B cell (primary cell): ENCODE measurements around the gene MGAT4C.

ENCODE experiments used
- CTCF ChIP-seq: fragments of 200-600 bp; IDR thresholded peaks from one replicate; pipeline ENCODE4 v1.8.0; 2022; ENCODE audit warnings: antibody characterized with exemption, mild to moderate bottlenecking
- EZH2 ChIP-seq: IDR thresholded peaks from 2 replicates; pipeline ENCODE4 v1.6.1; 2012; ENCODE audit warnings: borderline replicate concordance, low read depth, mild to moderate bottlenecking, moderate library complexity, low read length; ENCODE audit not compliant: insufficient read depth, poor library complexity, severe bottlenecking

- TF ChIP-seq CTCF (no peak), EZH2 (no peak)
Measured at GRCh38 chr12:85971800-85972199, 284.4 kb downstream of the MGAT4C start.
